NCI-H2171 treated with DMSO at 0.1 percent for 48 hours (cell line): ENCODE data around the gene KRTAP10-3.

ENCODE experiments used
- DNase-seq: peaks from one replicate; lab custom pipeline; 2025; lab: John Stamatoyannopoulos, UW

The KRTAP10-3 gene

GRCh38 chr21:44515359-44516165, 43.0 kb downstream of the KRTAP10-3 start:
- DNase-seq: no peak

DNA sequence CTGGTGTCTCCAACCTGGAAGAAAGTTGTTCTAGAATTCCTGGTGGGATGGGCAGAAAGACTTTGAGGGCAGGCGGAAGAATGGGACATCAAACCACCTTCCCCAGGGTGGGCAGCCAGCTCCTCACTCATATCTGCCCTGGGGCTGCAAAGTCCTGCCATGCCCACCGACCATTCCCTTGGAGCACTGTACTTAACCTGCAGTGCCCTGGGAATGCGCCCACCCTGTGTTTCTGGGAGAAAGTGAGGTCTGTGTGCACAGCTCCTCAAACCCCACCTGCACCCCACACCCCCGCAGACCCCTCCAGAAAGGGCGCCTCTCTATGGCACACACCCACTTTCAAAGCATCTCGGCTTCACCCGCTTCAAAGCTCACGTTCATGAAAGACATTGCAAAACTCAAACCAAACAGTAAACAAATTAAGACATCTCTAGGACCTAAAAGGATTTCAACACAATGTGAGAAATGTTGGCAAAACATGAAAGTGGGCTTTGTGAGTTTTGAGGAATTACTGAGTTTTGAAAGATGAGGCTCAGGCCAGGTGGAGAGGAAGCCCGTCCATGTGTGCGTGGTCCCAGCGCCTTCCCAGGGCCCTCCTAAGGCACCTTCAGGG, 43.7 kb downstream of the KRTAP10-3 start:
- no peak for DNase-seq

DNA sequence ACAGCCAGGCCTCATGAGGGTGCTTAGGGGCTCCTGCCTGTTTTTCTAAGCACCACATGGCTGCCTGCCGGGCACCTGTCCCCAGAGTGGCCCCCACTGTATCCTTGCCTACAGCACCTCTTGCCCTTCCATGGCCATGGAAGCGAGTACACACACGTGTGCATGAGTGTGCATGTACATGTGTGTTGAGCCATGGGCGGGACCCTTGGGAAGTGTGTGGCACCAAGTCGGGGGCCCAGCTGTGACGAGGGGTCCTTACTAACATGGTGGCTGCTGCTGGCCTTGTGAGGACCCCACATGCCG, 44.4 kb downstream of the KRTAP10-3 start:
- no peak for DNase-seq

DNA sequence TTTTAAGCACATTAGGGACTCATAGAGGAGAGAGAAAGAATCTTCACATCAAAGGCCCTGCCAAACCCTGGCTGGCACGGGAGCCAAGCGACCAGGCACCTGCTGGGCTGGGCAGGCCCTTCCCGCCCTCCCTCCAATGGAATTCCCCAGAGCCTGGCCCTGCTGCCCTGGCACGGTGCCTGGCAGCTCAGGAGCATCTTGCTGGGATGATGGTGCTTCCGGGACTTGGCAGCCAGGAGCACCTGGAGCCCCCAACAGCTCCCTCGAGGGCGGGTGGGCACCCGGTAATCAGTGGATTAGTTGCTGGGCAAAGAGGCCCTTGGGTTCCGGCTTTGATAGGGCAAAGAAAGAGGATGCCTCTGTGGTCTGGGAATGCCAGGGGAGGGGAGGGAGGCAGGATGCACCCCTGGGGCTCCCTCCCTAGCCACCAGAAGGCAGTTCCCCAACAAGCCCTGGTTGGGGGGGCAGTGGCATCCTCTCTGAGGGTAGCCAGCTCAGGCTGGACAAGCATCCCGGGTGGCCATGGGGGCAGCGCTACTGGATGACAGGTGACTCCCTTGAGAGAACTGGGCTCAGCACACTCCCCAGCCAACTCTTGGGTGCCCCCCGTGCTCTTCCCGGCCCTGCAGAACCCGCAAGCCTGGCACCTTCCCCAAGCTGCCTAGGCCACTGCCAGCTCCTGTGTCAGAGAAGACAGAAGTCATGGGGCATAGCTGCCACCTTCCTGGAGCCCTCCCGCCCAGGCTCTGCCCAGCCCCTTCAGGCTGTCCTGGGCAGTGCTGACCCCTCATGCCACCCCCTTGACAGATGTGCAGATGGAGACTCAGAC, 45.0 kb downstream of the KRTAP10-3 start:
- peak; percentile 61 for DNase-seq

DNA sequence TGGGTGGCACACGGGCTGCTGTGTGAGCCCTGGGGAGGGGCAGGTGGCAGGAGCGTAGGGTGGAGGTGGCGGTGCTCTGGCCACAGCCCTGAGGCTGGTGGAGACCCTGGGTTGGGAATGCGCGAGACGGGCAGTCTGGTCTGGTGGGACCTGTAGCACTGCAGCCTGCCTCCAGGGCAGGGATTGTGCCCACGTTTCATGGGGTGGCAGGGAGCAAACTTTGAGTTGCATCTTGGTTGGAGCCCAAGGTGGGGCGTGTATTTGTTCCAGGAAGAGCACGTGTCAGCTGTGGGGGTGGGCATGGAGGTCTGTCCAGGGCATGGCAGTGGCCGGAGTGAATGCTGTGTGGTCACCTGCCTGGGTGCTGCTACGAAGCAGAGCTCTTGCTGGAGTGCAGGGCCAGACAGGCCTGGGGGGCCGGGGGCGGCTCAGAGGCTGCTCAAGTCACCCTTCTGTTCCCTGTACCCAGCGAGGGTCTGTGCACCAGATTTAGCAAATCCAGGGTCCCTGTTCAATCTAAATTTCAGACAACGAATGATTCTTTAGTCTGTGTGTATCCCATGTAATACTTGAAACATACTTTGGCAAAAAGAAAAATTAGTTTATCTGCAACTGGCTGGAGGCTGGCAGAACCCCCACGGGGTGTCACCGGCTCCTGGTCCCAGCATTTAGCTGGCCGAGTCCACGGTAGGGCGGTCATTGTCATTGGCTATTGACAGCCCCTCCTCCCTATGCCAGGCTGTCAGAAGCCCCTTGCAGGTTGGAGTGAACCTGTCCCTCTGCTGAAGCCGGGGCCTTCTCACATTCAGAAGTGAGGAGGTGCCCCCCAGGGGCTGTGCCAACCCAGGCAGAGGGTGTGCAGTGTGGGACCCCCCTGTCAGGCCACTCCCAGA, 45.9 kb downstream of the KRTAP10-3 start:
- no peak for DNase-seq

- no peak for DNase-seq
Observed at GRCh38 chr21:44511938-44512275, 46.7 kb downstream of the KRTAP10-3 start.

DNA sequence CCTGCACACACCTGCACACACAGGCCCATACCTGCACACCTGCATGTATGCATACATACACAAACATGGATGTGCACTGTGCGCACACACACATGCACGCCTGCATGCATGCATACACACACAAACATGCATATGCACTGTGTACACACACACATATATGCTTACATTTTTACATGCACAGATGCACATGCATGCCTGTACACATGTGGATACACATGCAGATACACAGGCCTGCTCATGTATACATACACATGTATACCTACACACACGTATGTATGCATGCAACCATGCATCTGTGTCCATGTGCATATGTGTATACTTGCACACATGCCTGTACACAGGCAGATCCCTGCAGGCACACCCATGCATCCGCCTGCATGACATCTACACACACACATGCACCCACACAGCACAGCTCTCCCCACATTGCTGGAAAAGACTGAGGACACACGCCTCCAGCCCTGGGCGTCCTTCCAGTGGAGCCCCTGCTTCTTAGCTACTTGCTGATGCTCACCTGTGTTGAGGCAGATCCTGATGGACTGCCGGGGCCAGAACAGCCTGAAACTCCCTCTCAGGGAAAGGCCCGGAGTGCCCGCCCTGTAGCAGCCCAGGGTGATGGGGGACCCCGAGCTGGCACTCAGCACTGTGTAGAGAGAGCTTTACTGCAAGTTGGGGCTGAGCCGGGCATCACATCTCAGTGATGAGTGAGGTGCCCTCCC, 47.2 kb downstream of the KRTAP10-3 start:
- no peak for DNase-seq

DNA sequence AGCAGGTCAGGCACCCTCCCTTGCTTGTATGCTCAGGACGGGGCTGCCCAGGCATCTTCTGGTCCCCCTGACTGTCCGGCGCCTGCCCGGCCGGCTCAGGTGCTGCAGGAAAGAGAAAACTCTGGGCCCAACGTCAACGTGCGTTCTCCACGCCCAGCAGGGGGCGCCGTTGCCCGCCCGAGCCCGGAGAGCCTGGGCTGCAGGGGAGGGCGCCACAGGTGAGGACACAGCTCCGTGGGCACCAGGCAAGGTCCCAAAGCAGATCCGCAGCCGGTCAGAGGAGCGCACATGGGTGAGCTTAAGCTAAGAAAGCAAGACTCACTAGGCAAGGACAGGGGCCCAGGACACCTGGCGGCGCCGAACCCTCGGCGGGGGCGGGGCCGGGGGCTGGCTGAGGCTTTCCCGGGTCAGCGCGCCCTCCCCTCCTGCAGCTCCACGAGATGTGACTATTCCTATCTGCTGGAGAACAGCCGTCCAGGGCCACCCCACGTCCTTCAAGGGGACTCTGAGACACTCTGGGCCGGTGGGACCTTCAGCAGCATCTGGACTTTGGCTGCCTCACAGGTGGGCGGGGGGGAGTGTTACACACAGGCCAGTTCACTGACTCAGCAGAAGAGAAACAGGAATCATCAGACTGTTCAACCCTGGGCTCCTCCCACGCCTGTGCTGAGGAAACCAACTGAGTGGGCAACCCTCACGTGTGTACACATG, 47.9 kb downstream of the KRTAP10-3 start:
- DNase-seq: peak; percentile 67

GRCh38 chr21:44510109-44510507, 48.5 kb downstream of the KRTAP10-3 start:
- no peak for DNase-seq

DNA sequence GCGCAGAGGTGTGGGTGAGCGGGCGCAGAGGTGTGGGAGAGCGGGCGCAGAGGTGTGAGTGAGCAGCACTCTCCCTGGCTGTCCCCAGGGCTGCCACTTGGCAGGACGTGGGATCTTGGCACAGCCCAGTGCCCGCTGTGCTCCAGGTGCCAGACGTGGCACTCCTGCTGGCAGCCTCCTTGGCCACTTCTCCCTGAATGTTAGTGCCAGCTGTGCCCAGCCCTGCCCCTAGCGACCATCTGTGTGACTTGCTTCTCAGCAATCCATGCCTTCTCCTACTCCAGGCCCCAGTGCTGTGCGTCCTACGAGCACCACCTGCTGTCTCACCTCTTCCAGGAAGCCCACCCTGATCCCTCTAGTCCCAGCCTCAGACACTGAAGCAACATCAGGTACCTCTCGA, 49.1 kb downstream of the KRTAP10-3 start:
- DNase-seq: peak; percentile 95

DNA sequence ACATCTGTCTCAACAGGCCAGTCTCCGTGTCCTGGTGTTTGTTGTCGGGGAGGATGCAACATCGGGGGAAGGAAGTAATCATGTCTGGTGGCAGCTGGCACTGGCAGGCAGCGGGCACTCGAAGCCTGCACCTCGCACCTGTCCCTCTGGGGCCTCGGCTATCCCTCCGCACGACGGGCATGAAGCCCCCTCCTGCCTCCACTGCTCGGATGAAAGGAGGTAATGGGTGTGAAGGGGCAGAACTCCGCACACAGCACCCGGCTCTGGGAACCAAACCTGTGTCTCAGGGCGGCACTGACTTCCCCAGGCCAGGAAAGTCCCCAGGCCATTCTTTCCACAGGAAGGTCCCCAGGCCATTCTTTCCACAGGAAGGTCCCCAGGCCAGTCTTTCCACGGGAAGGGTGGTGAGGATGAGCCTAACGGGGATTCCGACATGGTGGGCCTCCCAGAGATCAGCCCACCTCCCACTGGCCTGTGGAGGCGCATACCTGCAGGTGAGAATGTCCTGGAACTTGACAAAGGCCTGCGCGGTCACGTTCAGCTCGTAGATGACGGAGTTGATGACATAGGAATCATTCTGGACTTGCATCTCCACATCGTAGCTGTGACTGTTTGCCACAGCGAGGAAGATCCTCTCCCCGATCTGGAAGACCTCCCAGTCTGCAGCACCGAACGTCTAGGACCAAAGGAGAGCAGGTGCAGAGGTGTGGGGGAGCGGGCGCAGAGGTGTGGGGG, 49.7 kb downstream of the KRTAP10-3 start:
- no peak for DNase-seq

DNA sequence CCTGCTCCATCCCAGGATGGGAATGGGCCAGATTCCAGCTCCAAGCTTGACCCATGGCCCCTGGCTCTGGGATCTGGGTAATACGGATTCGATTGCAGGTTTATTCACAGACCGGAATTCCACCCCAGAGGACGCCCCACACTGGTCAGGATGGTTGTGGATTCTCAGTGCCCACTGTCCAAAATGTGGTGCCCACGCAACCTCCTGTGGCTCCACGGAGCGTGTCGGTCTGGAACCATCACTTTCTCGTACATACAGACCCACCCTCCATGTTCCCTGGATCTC, 50.2 kb downstream of the KRTAP10-3 start:
- DNase-seq: no peak
